Pancreas (tissue), 10 donors: Measurements from ENCODE around the gene POGZ. TPM values are rescaled to one million over a fixed set of nuclear protein-coding genes. Genes with fewer than 3 reads are reported as not detected.

Experiments
- ATAC-seq, 4 donors: fragments of 200-7000 bp; cut with Tn5 transposase; one replicate each; pipeline versions ENCODE4 v1.8.0 to v1.9.1; 2020; ENCODE audit warnings: mild to moderate bottlenecking in 4 of 4, moderate library complexity in 4 of 4
- DNase-seq, 6 donors: peaks; one replicate each; pipeline ENCODE4 v3.0.0-alpha.2; 2020
- FAIRE-seq: peaks from 2 replicates; lab custom pipeline; 2012; peaks lifted over from hg19 to GRCh38; lab: Jason Lieb, UNC
- H3K27ac ChIP-seq, 4 donors: fragments of 200-600 bp; sonication (generic); 1 replicate in 3 of 4; 2 replicates in 1 of 4; pipeline versions ENCODE4 v1.5.0 to v1.8.0; 2020
- H3K27me3 ChIP-seq, 4 donors: fragments of 200-600 bp; one replicate each; pipeline ENCODE4 v1.8.0; 2021
- H3K36me3 ChIP-seq, 3 donors: fragments of 200-600 bp; sonication (generic) in 1 of 3; one replicate each; pipeline versions ENCODE4 v1.5.0 to v1.8.0; 2020 to 2021
- H3K4me1 ChIP-seq, 3 donors: fragments of 200-600 bp; one replicate each; pipeline ENCODE4 v1.8.0; 2021
- H3K4me3 ChIP-seq, 4 donors: fragments of 200-600 bp; sonication (generic) in 2 of 4; one replicate each; pipeline versions ENCODE4 v1.5.0 to v1.8.0; 2020 to 2021
- H3K9me3 ChIP-seq, 4 donors: fragments of 200-600 bp; one replicate each; pipeline ENCODE4 v1.8.0; 2021
- CTCF ChIP-seq, 4 donors: fragments of 200-600 bp; sonication (generic) in 3 of 4; IDR thresholded peaks; one replicate each; pipeline versions ENCODE4 v1.5.0 to v1.8.0; 2021; ENCODE audit warnings: antibody characterized with exemption in 4 of 4
- WGBS, 2 donors: extraction: QIAGEN DNeasy Blood & Tissue Kit; methylation state at CpG; one replicate each; pipeline ENCODE4 v1.1.7; 2013; 5-methylcytosine and 5-hydroxymethylcytosine counted together
- intact Hi-C, 3 donors: fragments of 100-400 bp; cut with DNase I; formaldehyde crosslinking; loops; one replicate each; pipeline versions ENCODE4 v1.11.1 to v1.14.2; 2022
- polyA plus RNA-seq, 2 donors: library from polyadenylated mRNA; stranded (reverse); fragments of 200-250 nt; gene quantifications; one replicate each; pipeline ENCODE4 v1.2.3, GENCODE V29; 2013
- total RNA-seq, 6 donors: library from RNA; stranded (reverse); fragmentation: NEBNext Ultra II Directional in 4 of 6; extraction: Animal tissue kit (Norgen Biotek cat#: 25700) in 4 of 6; gene quantifications; one replicate each; pipeline versions ENCODE4 v1.2.1 to v1.2.4, GENCODE V29; 2021 to 2023
- donor health status: healthy with polysubstance abuse.
- donor health status: DM: no; HTN: no; CAD: no; lungs with moderate emphysema.
- donor health status: DM: no; HTN: no; CAD: no.
- donor health status: control.
- donor health status: control.
- donor health status: Bipolar disorder and iron deficiency.
- donor health status: DM: yes; HTN: yes; CAD: no.
- donor health status: DM: no; HTN: no; CAD: no.
- donor health status: DM: no; HTN: no; CAD: no.
- donor health status: DM: yes; HTN: yes; CAD: no.

POGZ gene
- total and polyA plus RNA-seq, 8 donors: 24.5 to 61.0 (median 32.4) TPM

- H3K36me3 ChIP-seq: peaks cover 0 to 35% (median 0%) of the 10 kb centered on the region in 3 donors
- H3K4me1 ChIP-seq: no peaks in the 10 kb centered on the region
- H3K27ac ChIP-seq: no peak overlapping the region
- no peak for ATAC-seq
- no peak for TF ChIP-seq CTCF (IDR thresholded peaks at IDR 0.05)
- DNase-seq: no peak
- FAIRE-seq: no peak
- intact Hi-C loops: no loop called here
- H3K27me3 ChIP-seq: no peaks in the 10 kb centered on the region
- no peak overlapping the region for H3K4me3 ChIP-seq
- H3K9me3 ChIP-seq: no peaks in the 10 kb centered on the region
- WGBS, 2 donors: 96 to 98% methylated on average over 3 of the region's 3 CpGs
These were observed 41.2 kb downstream of the POGZ start for GRCh38 chr1:151418081-151418480.

DNA sequence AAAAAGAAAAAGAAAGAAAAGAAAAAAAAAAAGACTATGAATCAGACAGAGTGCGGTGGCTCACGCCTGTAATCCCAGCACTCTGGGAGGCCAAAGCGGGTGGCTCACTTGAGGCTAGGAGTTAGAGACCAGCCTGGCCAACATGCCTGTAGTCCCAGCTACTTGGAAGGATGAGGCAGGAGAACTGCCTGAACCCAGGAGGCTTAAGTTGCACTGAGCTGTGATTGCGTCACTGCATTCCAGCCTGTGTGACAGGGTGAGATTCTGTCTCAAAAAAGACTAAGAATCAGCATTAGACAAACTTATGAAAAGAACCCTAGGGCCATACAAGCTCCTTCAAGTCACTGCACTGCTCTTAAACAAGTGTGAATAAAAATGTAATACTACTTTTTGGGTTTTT is 43.1 kb downstream of the POGZ start:
- intact Hi-C loops: no loop called here
- Histone ChIP-seq H3K27ac (no peak overlapping the region), H3K36me3 (peaks cover 0 to 34% (median 9%) of the 10 kb centered on the region in 3 donors), H3K27me3 (no peaks in the 10 kb centered on the region), H3K4me1 (no peaks in the 10 kb centered on the region), H3K4me3 (no peak overlapping the region), H3K9me3 (no peaks in the 10 kb centered on the region)
- WGBS, 2 donors: 98 to 100% methylated on average over 4 of the region's 4 CpGs
- FAIRE-seq (no peak), DNase-seq (no peak), ATAC-seq (peak in 2 of 4 donors; percentile 21 to 32)
- no peak for TF ChIP-seq CTCF (IDR thresholded peaks at IDR 0.05)

DNA sequence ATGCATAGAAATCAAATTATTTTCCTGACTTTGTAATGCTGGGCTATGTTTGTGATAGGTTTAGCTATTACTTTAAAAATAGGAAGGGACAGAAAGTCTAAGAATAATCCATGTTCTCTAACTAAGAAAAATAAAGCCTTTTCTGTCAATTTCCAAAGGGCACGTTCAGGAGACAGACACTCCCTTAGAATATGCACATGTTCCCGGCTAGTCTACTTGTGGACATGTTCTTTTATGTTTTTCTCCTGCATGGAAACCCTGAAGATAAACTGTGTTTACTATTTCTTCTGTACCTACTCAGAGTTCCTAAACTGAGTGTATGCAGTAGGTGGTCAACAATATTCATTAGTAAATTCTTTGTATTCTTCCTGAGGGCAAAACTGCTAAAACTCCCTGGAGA is 47.4 kb downstream of the POGZ start:
- Histone ChIP-seq H3K27me3 (no peaks in the 10 kb centered on the region), H3K4me3 (no peak overlapping the region), H3K4me1 (no peaks in the 10 kb centered on the region), H3K36me3 (peaks cover 0 to 68% (median 43%) of the 10 kb centered on the region in 3 donors), H3K9me3 (no peaks in the 10 kb centered on the region), H3K27ac (no peak overlapping the region)
- ATAC-seq: no peak
- intact Hi-C loops: no loop called here
- WGBS, 2 donors: 90 to 92% methylated on average over 2 of the region's 2 CpGs
- no peak for DNase-seq
- no peak for FAIRE-seq
- no peak for TF ChIP-seq CTCF (IDR thresholded peaks at IDR 0.05)

- H3K36me3 ChIP-seq: peaks cover 0 to 80% (median 54%) of the 10 kb centered on the region in 3 donors
These were observed 50.4 kb downstream of the POGZ start for GRCh38 chr1:151408891-151409290.

More at GRCh38 chr1:151408891-151409290, 50.4 kb downstream of the POGZ start:
- H3K27ac ChIP-seq: no peak overlapping the region
- no peak overlapping the region for H3K4me3 ChIP-seq
- no peak for TF ChIP-seq CTCF (IDR thresholded peaks at IDR 0.05)
- ATAC-seq (no peak), FAIRE-seq (no peak), DNase-seq (no peak)
- intact Hi-C loops: loop anchor here in 1 of 3 donors (10.0 kb wide), 1 partner anchor 104 kb away; no protein-coding TSS in a partner anchor
- no peaks in the 10 kb centered on the region for H3K4me1 ChIP-seq
- no peaks in the 10 kb centered on the region for H3K27me3 ChIP-seq
- no peaks in the 10 kb centered on the region for H3K9me3 ChIP-seq
